Activated naive CD8-positive, alpha-beta T cell treated with anti-CD3 and anti-CD28 coated beads, Interleukin-2, amount 50 U/mL, for 24 hours (primary cell): Measurements from ENCODE around the gene IP6K1.
"Not testable (repeated sequence)": the region's sequence is repeated elsewhere in the genome, so short reads cannot be mapped to it uniquely, and the experiment has no call there.

Source experiments
- ATAC-seq: fragments of 150-1000 bp; cut with Tn5 transposase; one replicate; pipeline ENCODE4 v1.10.0; 2021
- DNase-seq: peaks from one replicate; pipeline ENCODE4 v3.0.0; 2021
- H3K27ac Mint-ChIP-seq: one replicate; pipeline ENCODE4 v1.8.0; 2021; ENCODE audit warnings: mild to moderate bottlenecking, mixed read lengths
- H3K27me3 Mint-ChIP-seq: one replicate; pipeline ENCODE4 v1.8.0; 2021; ENCODE audit warnings: mixed read lengths
- H3K36me3 Mint-ChIP-seq: one replicate; pipeline ENCODE4 v1.8.0; 2021; ENCODE audit warnings: low read depth, mixed read lengths
- H3K4me1 Mint-ChIP-seq: one replicate; pipeline ENCODE4 v1.8.0; 2021; ENCODE audit warnings: mixed read lengths
- H3K4me3 Mint-ChIP-seq: one replicate; pipeline ENCODE4 v1.8.0; 2021; ENCODE audit warnings: mild to moderate bottlenecking, moderate library complexity, mixed read lengths
- H3K9me3 Mint-ChIP-seq: one replicate; pipeline ENCODE4 v1.8.0; 2021; ENCODE audit warnings: mixed read lengths

IP6K1 gene

DNA sequence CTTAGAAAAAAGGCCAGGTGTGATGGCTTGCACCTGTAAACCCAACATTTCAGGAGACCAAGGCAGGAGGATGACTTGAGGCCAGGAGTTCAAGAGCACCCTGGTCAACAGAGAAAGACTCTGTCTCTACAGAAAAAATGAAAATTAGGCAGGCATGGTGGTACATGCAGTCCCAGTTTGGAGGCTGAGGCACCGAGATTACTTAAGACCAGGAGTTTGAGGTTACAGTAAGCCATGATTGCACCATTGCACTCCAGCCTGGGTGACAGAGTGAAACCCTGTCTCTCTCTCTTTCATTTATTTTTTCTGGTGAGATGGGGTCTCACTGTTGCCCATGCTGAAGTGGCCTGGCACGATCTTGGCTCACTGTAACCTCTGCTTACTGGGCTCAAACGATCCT lies 24.7 kb downstream of the IP6K1 start:
- Mint-ChIP-seq H3K9me3 (no peaks in the 10 kb centered on the region), H3K27ac (no peak overlapping the region), H3K36me3 (peaks cover 7% of the 10 kb centered on the region), H3K4me1 (peaks cover 4% of the 10 kb centered on the region), H3K4me3 (no peak overlapping the region), H3K27me3 (no peaks in the 10 kb centered on the region)
- ATAC-seq, result no peak
- DNase-seq, result no peak

DNA sequence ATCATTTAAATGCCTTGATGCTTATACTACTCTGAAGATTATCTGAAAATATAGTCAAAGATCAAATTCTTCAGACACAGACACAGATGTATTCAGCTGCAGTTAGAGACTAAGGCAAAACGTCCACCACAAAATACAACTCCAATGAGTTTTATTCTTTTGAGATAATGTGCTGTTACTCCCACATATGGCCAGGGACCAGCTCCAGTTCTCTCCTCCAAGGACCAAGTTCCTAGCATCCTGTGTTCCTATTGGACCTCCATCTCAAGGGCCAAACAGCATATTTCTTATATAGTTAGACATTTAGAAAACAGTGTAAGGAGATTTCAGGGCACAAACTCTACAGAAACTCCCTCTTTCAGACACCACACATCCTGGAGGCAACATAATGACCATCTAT lies 27.1 kb downstream of the IP6K1 start:
- H3K9me3 Mint-ChIP-seq, result no peaks in the 10 kb centered on the region
- no peaks in the 10 kb centered on the region for H3K27me3 Mint-ChIP-seq
- DNase-seq, result no peak
- H3K4me1 Mint-ChIP-seq, result peaks cover 8% of the 10 kb centered on the region
- H3K36me3 Mint-ChIP-seq, result peaks cover 7% of the 10 kb centered on the region
- H3K4me3 Mint-ChIP-seq, result no peak overlapping the region
- H3K27ac Mint-ChIP-seq, result no peak overlapping the region
- ATAC-seq, result no peak

DNA sequence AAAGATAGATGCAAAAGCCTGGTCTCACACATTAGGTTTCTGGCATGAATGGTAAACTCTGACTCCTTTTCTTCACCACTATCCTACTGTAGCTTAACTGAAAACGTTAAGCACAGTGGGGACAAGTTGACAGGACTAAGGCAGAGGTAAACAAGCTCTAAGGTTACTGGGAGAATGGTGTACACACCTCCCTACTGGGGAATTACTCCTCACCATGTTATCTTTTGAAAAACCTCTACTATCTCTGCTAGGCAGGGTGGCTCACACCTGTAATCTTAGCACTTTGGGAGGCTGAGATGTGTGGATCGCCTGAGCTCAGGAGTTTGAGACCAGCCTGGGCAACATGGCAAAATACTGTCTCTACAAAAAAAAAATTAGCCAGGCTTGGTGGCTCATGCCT lies 29.1 kb downstream of the IP6K1 start:
- ATAC-seq (no peak), DNase-seq (no peak)
- no peaks in the 10 kb centered on the region for H3K27me3 Mint-ChIP-seq
- H3K36me3 Mint-ChIP-seq, result peaks cover 6% of the 10 kb centered on the region
- no peaks in the 10 kb centered on the region for H3K9me3 Mint-ChIP-seq
- peaks cover 8% of the 10 kb centered on the region for H3K4me1 Mint-ChIP-seq
- no peak overlapping the region for H3K4me3 Mint-ChIP-seq
- no peak overlapping the region for H3K27ac Mint-ChIP-seq

DNA sequence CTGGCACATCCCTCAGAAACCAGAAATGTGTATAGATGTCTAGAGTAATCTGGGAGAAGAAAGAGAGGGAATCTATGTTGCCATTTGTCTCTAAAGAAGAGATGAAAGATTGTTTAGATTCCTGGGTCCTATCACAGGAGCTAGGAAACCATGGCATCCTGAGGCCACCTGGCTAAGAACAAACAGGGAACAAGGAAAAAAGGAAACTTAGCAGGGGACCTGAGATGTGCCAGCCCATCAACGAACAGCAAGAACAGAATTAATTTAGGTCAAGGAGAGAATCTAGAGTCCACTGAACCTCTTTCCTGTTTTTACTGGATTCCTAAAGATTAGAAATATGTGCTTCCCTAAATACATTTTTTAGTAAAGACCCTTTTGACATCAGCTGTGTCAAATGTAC lies 30.3 kb downstream of the IP6K1 start:
- no peaks in the 10 kb centered on the region for H3K9me3 Mint-ChIP-seq
- H3K27me3 Mint-ChIP-seq, result no peaks in the 10 kb centered on the region
- no peak overlapping the region for H3K27ac Mint-ChIP-seq
- no peak overlapping the region for H3K4me3 Mint-ChIP-seq
- peaks cover 8% of the 10 kb centered on the region for H3K4me1 Mint-ChIP-seq
- H3K36me3 Mint-ChIP-seq, result peaks cover 6% of the 10 kb centered on the region
- ATAC-seq (no peak), DNase-seq (no peak)

DNA sequence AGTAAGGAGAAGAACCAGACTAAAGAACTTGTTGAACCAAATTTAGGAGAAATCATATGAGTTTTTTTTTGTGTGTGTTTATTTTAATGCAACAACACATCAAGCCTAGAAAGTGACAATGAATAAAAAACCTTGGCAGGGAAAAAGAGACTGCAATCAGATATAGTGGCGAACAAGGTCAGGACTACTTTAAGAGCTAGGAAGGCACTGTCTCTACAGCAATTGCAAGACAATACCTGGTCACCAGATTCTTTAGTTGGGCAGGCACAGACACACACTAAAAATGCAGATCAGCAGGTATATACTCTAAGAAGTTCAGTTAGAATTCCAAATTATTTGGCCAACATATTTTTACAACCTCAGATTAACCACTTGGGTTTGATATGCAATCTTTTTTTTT lies 31.8 kb downstream of the IP6K1 start:
- no peaks in the 10 kb centered on the region for H3K9me3 Mint-ChIP-seq
- ATAC-seq (no peak), DNase-seq (no peak)
- H3K36me3 Mint-ChIP-seq, result peaks cover 10% of the 10 kb centered on the region
- H3K4me1 Mint-ChIP-seq, result peaks cover 6% of the 10 kb centered on the region
- H3K27ac Mint-ChIP-seq, result no peak overlapping the region
- no peak overlapping the region for H3K4me3 Mint-ChIP-seq
- no peaks in the 10 kb centered on the region for H3K27me3 Mint-ChIP-seq

DNA sequence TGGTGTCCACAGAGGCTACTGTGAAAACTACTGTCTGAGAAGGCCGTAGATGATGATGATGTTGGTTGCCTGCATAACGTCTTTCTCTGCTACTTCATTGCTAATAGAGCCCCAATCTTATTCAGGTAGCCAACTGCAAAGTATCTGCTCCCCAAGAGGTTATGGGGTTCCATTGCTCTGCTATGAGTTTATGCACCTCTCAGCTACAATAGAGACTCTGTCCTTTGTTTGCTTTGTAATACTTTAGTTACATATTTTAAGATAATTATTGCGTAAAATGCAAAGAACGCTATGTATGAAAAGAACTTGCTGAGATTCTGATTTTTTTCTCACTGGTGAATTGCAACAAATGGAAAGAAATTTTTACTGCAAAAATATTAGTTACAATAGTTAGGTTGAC lies 34.8 kb downstream of the IP6K1 start:
- H3K27me3 Mint-ChIP-seq, result no peaks in the 10 kb centered on the region
- no peak overlapping the region for H3K27ac Mint-ChIP-seq
- ATAC-seq, result no peak
- peaks cover 4% of the 10 kb centered on the region for H3K4me1 Mint-ChIP-seq
- DNase-seq, result no peak
- peaks cover 13% of the 10 kb centered on the region for H3K36me3 Mint-ChIP-seq
- H3K4me3 Mint-ChIP-seq, result no peak overlapping the region
- H3K9me3 Mint-ChIP-seq, result no peaks in the 10 kb centered on the region

DNA sequence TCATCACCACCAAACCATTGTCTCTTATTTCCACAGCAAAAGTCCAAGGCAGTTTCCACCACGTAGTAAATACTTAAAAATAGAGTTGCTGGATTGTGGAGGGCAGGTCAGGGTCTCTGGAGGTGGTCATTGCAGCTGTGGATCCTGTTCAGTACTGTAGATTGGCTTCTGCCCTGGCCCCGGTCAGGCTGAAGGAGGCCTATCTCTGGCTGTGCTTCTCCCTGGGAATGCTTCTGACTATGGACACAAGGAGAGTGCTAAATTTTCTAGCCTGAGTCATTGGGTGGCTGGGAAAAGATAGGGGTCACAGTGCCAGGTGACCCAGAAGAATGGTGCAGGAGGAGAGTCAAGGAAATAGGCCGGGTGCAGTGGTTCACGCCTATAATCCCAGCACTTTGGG lies 36.3 kb downstream of the IP6K1 start:
- Mint-ChIP-seq H3K36me3 (peaks cover 14% of the 10 kb centered on the region), H3K27ac (no peak overlapping the region), H3K27me3 (no peaks in the 10 kb centered on the region), H3K4me1 (peaks cover 2% of the 10 kb centered on the region), H3K9me3 (no peaks in the 10 kb centered on the region), H3K4me3 (no peak overlapping the region)
- ATAC-seq (no peak), DNase-seq (no peak)

DNA sequence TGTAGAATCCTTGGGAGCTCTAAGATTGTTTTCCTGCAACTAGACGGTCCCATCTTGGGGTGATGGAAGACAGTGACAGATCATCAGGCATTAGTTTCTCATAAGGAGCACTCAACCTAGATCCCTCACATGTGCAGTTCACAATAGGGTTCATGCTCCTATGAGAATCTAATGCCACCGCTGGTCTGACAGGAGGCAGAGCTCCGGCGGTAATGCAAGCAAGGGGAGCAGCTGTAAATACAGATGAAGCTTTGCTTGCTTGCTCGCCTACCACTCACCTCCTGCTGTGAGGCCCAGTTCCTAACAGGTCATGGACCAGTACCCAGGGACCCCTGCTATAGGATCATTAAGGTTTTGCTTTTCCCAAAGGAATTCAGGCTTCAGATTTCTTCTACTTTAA lies 37.5 kb downstream of the IP6K1 start:
- not testable (repeated sequence) for H3K27ac Mint-ChIP-seq, ATAC-seq, H3K4me1 Mint-ChIP-seq, H3K4me3 Mint-ChIP-seq, H3K27me3 Mint-ChIP-seq, H3K9me3 Mint-ChIP-seq, DNase-seq
- H3K36me3 Mint-ChIP-seq, result peaks cover 18% of the 10 kb centered on the region

DNA sequence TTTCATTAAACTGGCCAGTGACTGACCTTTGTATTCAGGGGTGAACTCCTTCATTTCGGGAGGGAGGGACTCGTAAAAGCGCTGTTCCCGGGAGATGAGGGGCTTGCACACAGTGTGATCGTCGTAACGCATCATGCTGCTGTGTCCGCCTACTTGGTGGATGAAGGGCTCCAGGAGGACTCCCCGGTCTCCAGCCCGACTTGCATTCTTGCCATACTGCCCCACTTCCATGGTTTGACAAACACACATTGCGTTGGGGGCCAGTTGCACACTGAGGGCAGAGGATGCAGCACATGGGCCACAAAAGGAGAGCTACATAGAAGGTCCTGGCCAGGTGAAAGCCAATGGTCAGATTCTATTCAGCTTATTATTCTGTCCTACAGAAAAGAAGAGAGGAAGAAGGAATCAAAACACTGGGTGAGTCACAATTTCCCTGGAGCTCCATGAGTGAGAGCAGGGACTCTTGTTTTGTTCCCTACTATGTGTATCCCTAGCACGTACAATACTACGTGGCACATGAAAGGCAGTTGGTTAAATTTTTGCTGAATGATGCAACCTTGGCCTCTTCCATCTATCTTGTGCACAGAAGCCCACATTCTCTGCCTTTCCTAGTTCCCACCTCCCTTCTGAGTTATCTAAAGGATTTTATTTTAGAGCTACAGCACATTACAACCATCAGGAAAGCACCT lies 38.4 kb downstream of the IP6K1 start:
- Mint-ChIP-seq H3K9me3 (no peaks in the 10 kb centered on the region), H3K36me3 (peaks cover 16% of the 10 kb centered on the region), H3K27ac (no peak overlapping the region), H3K4me3 (no peak overlapping the region), H3K27me3 (no peaks in the 10 kb centered on the region), H3K4me1 (no peaks in the 10 kb centered on the region)
- no peak for DNase-seq
- ATAC-seq, result no peak

DNA sequence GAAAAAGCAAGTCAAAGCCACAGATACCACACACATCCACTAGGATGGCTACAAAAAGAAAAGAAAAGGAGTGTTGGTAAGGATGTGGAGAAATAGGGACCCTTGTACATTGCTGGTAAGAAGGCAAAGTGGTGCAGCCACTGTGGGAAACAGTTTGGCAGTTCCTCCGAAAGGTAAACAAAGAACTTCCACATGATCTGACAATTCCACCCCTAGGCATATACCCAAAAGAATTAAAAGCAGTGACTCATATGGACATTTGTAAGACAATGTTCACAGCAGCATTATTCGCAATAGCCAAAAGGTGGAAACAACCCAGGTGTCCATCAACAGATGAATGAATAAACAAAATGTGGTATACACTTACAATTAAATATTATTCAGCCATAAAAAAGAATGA lies 40.4 kb downstream of the IP6K1 start:
- Mint-ChIP-seq H3K27ac (no peak overlapping the region), H3K36me3 (peaks cover 16% of the 10 kb centered on the region), H3K4me1 (no peaks in the 10 kb centered on the region), H3K27me3 (no peaks in the 10 kb centered on the region), H3K9me3 (no peaks in the 10 kb centered on the region), H3K4me3 (no peak overlapping the region)
- DNase-seq (no peak), ATAC-seq (no peak)

DNA sequence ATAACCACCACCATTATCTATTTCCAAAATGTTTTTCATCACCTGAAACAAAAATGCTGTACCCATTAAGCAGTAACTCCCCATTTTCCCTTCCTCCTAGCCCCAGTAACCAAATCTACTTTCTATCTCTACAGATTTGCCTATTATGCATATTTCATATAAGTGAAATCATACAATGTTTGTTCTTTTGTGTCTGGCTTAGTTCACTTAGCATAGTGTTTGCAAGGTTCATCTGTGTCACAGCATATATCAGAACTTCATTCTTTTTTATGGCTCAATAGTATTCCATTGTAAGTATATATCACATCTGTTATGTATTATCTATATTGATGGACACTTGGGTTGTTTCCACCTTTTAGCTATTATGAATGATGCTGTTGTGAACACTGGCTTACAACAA lies 45.9 kb downstream of the IP6K1 start:
- no peaks in the 10 kb centered on the region for H3K4me1 Mint-ChIP-seq
- ATAC-seq (no peak), DNase-seq (no peak)
- peaks cover 28% of the 10 kb centered on the region for H3K36me3 Mint-ChIP-seq
- no peak overlapping the region for H3K4me3 Mint-ChIP-seq
- H3K27me3 Mint-ChIP-seq, result no peaks in the 10 kb centered on the region
- no peak overlapping the region for H3K27ac Mint-ChIP-seq
- no peaks in the 10 kb centered on the region for H3K9me3 Mint-ChIP-seq

DNA sequence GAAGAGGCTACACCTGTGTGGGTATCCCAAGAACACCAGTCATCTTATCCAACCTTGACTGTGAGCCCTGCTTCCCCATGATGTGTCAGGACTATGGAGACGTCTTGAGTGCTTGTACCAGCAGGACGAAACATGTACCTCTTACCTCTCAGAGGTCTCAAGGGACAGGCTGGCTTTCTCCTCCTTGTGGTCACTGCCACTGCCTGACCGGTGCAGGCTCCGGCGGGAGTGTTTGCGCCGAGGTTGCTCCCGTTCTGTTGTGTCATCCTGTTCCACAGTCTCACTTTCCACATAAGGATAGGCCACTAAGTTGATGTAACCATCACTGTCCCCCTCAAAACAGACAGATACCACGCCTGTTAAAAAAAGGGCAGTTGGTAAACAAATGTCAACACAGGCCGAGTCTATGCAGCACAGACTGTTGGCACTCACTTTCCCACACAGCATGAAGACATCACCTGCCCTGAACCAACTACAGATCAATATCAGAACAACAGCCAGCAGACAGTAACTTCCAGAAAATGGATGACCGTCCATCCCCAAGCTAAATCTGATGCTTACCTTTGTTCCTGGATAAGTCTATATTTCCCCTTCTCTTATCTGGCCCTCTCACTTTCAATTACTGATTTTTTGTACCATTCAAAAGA lies 48.2 kb downstream of the IP6K1 start:
- H3K4me1 Mint-ChIP-seq, result no peaks in the 10 kb centered on the region
- no peak overlapping the region for H3K27ac Mint-ChIP-seq
- H3K27me3 Mint-ChIP-seq, result no peaks in the 10 kb centered on the region
- peaks cover 27% of the 10 kb centered on the region for H3K36me3 Mint-ChIP-seq
- no peak overlapping the region for H3K4me3 Mint-ChIP-seq
- no peak for DNase-seq
- no peaks in the 10 kb centered on the region for H3K9me3 Mint-ChIP-seq
- ATAC-seq, result no peak

DNA sequence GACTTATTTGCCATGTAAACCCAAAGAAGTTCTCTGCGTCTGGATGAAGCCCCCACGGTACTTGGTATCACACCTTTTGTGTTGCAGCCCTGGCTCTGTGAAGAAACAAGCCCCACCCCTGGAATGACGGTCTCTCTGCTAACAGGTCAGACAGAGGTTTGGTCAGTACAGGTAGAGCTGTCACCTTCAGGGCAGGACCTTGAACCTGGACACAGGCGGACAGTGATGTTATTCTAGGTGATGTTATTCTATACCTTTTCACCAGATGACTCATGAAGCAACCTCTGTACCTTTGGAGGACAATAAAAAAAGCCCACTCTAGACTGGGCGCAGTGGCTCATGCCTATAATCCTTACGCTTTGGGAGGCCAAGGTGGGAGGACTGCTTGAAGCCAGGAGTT lies 51.6 kb downstream of the IP6K1 start:
- Mint-ChIP-seq H3K27me3 (no peaks in the 10 kb centered on the region), H3K4me3 (no peak overlapping the region), H3K27ac (no peak overlapping the region), H3K36me3 (peaks cover 42% of the 10 kb centered on the region), H3K4me1 (no peaks in the 10 kb centered on the region), H3K9me3 (no peaks in the 10 kb centered on the region)
- ATAC-seq, result no peak
- no peak for DNase-seq

DNA sequence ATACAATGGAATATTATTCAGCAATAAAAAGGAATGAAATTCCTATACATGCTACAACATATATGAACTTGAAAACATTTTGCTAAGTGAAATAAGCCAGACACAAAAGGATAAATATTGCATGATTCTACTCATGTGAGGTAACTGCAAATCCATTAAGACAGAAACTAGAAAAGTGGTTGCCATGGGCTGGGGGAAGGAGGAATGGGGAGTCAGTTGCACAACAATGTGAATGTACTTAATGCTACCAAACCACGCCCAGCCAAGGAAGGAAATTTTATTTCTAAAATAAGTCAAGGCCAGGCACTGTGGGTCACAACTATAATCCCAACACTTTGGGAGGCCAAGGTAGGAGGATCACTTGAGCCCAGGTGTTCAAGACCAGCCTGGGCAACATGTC lies 52.8 kb downstream of the IP6K1 start:
- Mint-ChIP-seq H3K36me3 (peaks cover 41% of the 10 kb centered on the region), H3K4me3 (no peak overlapping the region)

DNA sequence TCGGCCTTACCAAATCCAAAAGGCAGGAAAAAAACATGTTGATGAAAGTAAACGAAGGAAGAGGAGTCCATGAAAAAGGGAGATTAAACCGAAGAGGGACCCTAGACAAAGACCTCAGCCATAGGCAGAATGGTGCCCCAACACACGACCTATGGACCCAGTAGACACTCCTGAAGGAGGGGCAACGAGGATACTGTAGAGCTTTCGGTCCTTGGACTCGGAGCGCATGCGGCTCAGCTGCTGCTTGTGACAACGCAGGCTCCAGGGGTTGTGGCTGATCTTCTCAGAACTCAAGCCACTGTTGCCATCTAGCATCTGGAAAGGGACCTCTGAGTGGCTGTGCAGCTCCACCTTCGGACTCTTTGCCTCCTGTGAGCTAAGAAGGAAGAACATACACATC lies 53.7 kb downstream of the IP6K1 start:
- Mint-ChIP-seq H3K36me3 (peaks cover 33% of the 10 kb centered on the region), H3K4me1 (no peaks in the 10 kb centered on the region), H3K27me3 (no peaks in the 10 kb centered on the region), H3K4me3 (no peak overlapping the region), H3K27ac (no peak overlapping the region), H3K9me3 (no peaks in the 10 kb centered on the region)
- ATAC-seq (no peak), DNase-seq (no peak)

More for the DNA sequence above, 52.8 kb downstream of the IP6K1 start:
- no peaks in the 10 kb centered on the region for H3K4me1 Mint-ChIP-seq
- H3K9me3 Mint-ChIP-seq, result no peaks in the 10 kb centered on the region
- DNase-seq (no peak), ATAC-seq (no peak)
- H3K27ac Mint-ChIP-seq, result no peak overlapping the region
- H3K27me3 Mint-ChIP-seq, result no peaks in the 10 kb centered on the region
